K562 (cell line): ENCODE data around the gene EPHA4. TPM values are rescaled to one million over a fixed set of nuclear protein-coding genes. Genes with fewer than 3 reads are reported as not detected.

Source experiments
- ATAC-seq: fragments of 200-7000 bp; cut with Tn5 transposase; 3 replicates; pipeline ENCODE4 v1.9.1; 2020; ENCODE audit warnings: moderate library complexity
- BruUV-seq: library from RNA; stranded (reverse); fragments of 400-500 nt; replicated peaks from 2 replicates; lab custom pipeline; 2021; lab: Mats Ljungman, UMichigan
- CTCF ChIA-PET: fragments of 300-600 bp; formaldehyde crosslinking; extraction: SDS; loops from one replicate; lab custom pipeline; 2021; ENCODE audit warnings: low intra/inter-chr PET ratio; lab: Yijun Ruan, JAX
- POLR2A ChIA-PET: fragments of 300-600, 350-650 bp; sonication (Branson Sonifier 250); formaldehyde crosslinking; extraction: SDS; loops from one replicate; lab custom pipeline; 2021; ENCODE audit warnings: antibody characterized with exemption, inconsistent platforms; lab: Yijun Ruan, JAX
- DNase-seq, 4 experiments: peaks; one replicate each; pipeline versions ENCODE4 v3.0.0 to v3.0.0-alpha.2; 2011 to 2018; ENCODE audit warnings: low spot score in 3 of 4, mixed read lengths in 3 of 4; ENCODE audit errors: extremely low read depth in 1 of 4
- FAIRE-seq: peaks from 2 replicates; lab custom pipeline; 2011; peaks lifted over from hg19 to GRCh38; lab: Jason Lieb, UNC
- H2AFZ ChIP-seq: 2 replicates; pipeline ENCODE4 v1.6.0; 2011; ENCODE audit warnings: low read depth, low read length, control low read depth, inconsistent platforms
- H3K27ac ChIP-seq: fragments of 200-600 bp; 3 replicates; pipeline ENCODE4 v1.8.0; 2011; ENCODE audit warnings: low read depth, mild to moderate bottlenecking, control low read depth, inconsistent platforms, low read length, moderate library complexity, mixed read lengths; ENCODE audit errors: extremely low read depth
- H3K27me3 ChIP-seq, 2 experiments: fragments of 300-600 bp in 1 of 2; 2 replicates in 1 of 2; 3 replicates in 1 of 2; pipeline versions ENCODE4 v1.6.0 to v1.8.0; 2011; ENCODE audit warnings: inconsistent platforms in 2 of 2, low read length in 2 of 2, mild to moderate bottlenecking in 1 of 2, mixed read lengths in 1 of 2, moderate library complexity in 1 of 2; ENCODE audit not compliant: control insufficient read depth in 2 of 2, insufficient read depth in 2 of 2
- H3K36me3 ChIP-seq: fragments of 300-600 bp; 3 replicates; pipeline ENCODE4 v1.8.0; 2011; ENCODE audit warnings: mild to moderate bottlenecking, low read length, inconsistent platforms; ENCODE audit not compliant: control insufficient read depth, insufficient read depth
- H3K4me1 ChIP-seq, 2 experiments: fragments of 200-600 bp in 1 of 2; replicated peaks in 1 of 2; 2 replicates in 1 of 2; 3 replicates in 1 of 2; pipeline versions ENCODE4 v1.5.1 to v1.8.0; 2011; ENCODE audit warnings: inconsistent platforms in 2 of 2, low read length in 2 of 2, mild to moderate bottlenecking in 1 of 2, mixed read lengths in 1 of 2, moderate library complexity in 1 of 2; ENCODE audit not compliant: control insufficient read depth in 2 of 2, insufficient read depth in 2 of 2
- H3K4me2 ChIP-seq: 2 replicates; pipeline ENCODE4 v1.6.1; 2011; ENCODE audit warnings: low read length, control low read depth, inconsistent platforms, mixed read lengths; ENCODE audit not compliant: insufficient read depth
- H3K4me3 ChIP-seq: fragments of 200-600 bp; sonication (generic), shearing (Covaris generic); 2 replicates; pipeline ENCODE4 v1.5.1; 2016; ENCODE audit warnings: control low read depth, inconsistent platforms
- H3K79me2 ChIP-seq: fragments of 200-600 bp; 3 replicates; pipeline ENCODE4 v1.8.0; 2011; ENCODE audit warnings: low read length, inconsistent platforms; ENCODE audit not compliant: control insufficient read depth, insufficient read depth
- H3K9ac ChIP-seq, 2 experiments: 2 replicates each; pipeline versions ENCODE4 v1.6.0 to v1.6.1; 2011; ENCODE audit warnings: low read depth in 2 of 2, low read length in 2 of 2, control low read depth in 1 of 2, inconsistent platforms in 1 of 2, mild to moderate bottlenecking in 1 of 2, mixed read lengths in 1 of 2; ENCODE audit not compliant: insufficient read depth in 1 of 2
- H3K9me1 ChIP-seq: one replicate; pipeline ENCODE4 v1.6.0; 2011; ENCODE audit warnings: inconsistent platforms, mild to moderate bottlenecking, low read length, moderate library complexity; ENCODE audit not compliant: control insufficient read depth, insufficient read depth
- H3K9me3 ChIP-seq: replicated peaks from 2 replicates; pipeline ENCODE4 v1.5.1; 2011; ENCODE audit warnings: low read depth, low read length, inconsistent platforms; ENCODE audit not compliant: control insufficient read depth, insufficient read depth
- H4K20me1 ChIP-seq: replicated peaks from 2 replicates; pipeline ENCODE4 v1.6.1; 2011; ENCODE audit warnings: low read length, inconsistent platforms, mixed read lengths; ENCODE audit not compliant: control insufficient read depth, insufficient read depth
- CBX8 ChIP-seq: fragments of 200-600 bp; sonication (generic); IDR thresholded peaks from 2 replicates; pipeline ENCODE4 v1.6.1; 2012; ENCODE audit warnings: borderline replicate concordance, mixed run types, low read depth, mild to moderate bottlenecking, moderate library complexity, mixed read lengths, low read length, control low read depth, inconsistent platforms; ENCODE audit not compliant: poor library complexity, severe bottlenecking; ENCODE audit errors: extremely low read depth
- HDGF ChIP-seq: fragments of 450-650 bp; IDR thresholded peaks from 2 replicates; pipeline ENCODE4 v1.6.1; 2016
- HMGN3 ChIP-seq: IDR thresholded peaks from 2 replicates; pipeline ENCODE4 v1.6.1; 2011; ENCODE audit warnings: borderline replicate concordance, low read depth, mild to moderate bottlenecking, mixed read lengths, low read length; ENCODE audit not compliant: insufficient read length; ENCODE audit errors: extremely low read depth
- HNRNPH1 ChIP-seq: fragments of 200-400 bp; formaldehyde crosslinking; optimal IDR thresholded peaks from 2 replicates; pipeline ENCODE3; 2017; ENCODE audit warnings: low read depth, mild to moderate bottlenecking, low read length, moderate library complexity
- NONO ChIP-seq, 2 experiments: fragments of 200-400 bp in 1 of 2; fragments of 450-650 bp in 1 of 2; formaldehyde crosslinking in 1 of 2; IDR thresholded peaks; 2 replicates each; pipeline ENCODE4 v1.6.1; 2017; ENCODE audit warnings: low read depth in 2 of 2, mild to moderate bottlenecking in 2 of 2, moderate library complexity in 2 of 2, low read length in 1 of 2
- SMAD4 ChIP-seq: fragments of 250-450 bp; sonication (Bioruptor Pico); conservative IDR thresholded peaks from 2 replicates; pipeline ENCODE4 v1.8.0; 2021; ENCODE audit warnings: inconsistent platforms, mild to moderate bottlenecking, moderate library complexity
- ZNF324 ChIP-seq: fragments of 250-450 bp; sonication (Bioruptor Pico); IDR thresholded peaks from 2 replicates; pipeline ENCODE4 v1.4.0; 2020; ENCODE audit warnings: mild to moderate bottlenecking
- WGBS: fragments of 100-300 bp; shearing (Covaris generic); methylation state at CpG from one replicate; pipeline ENCODE4 v1.1.6; 2016; ENCODE audit warnings: low coverage, mixed read lengths; ENCODE audit not compliant: insufficient coverage; ENCODE audit errors: missing lambda C conversion rate; 5-methylcytosine and 5-hydroxymethylcytosine counted together
- in situ Hi-C: fragments of 300-500 bp; cut with MboI; formaldehyde crosslinking; loops from 4 replicates; pipeline ENCODE4 v1.15.0; 2018; ENCODE audit warnings: inconsistent platforms, mixed read lengths
- intact Hi-C: fragments of 100-400 bp; cut with micrococcal nuclease; formaldehyde crosslinking; loops from 2 replicates; pipeline ENCODE4 v1.14.2; 2022
- polyA plus RNA-seq, 8 experiments: library from polyadenylated mRNA; depleted of rRNA in 4 of 8; stranded (reverse) in 5 of 8; unstranded in 3 of 8; fragments of >200 nt; fragmentation: Nextera tagmentation in 2 of 8; fragmentation: Illumina TruSeq in 1 of 8; extraction: Ambion mirVana in 2 of 8; extraction: Trizol in 1 of 8; gene quantifications; 2 replicates each; pipeline versions ENCODE4 v1.2.1 to v1.2.3, GENCODE V29; 2011 to 2014; ENCODE audit warnings: inconsistent platforms in 1 of 8, missing spikeins in 1 of 8
- total RNA-seq, 7 experiments: library from RNA; depleted of rRNA in 6 of 7; stranded (reverse); fragments of >200 nt in 6 of 7; fragmentation: Illumina TruSeq in 2 of 7; extraction: Trizol in 2 of 7; gene quantifications; 2 replicates each; pipeline versions ENCODE4 v1.2.1 to v1.2.3, GENCODE V29; 2011 to 2021; ENCODE audit warnings: low replicate concordance in 1 of 7
- TF ChIP-seq, protein P1 (sequence below): fragments of 150-350 bp; conservative IDR thresholded peaks from 2 replicates; pipeline ENCODE4 v1.6.1; 2014; ENCODE audit warnings: low read length

Gene EPHA4
- total and polyA plus RNA-seq, 9 of the 15 experiments (the other 6 are each of a cell fraction or from before 2014, with no cell fraction given): 0.07 to 0.09 (median 0.07) TPM; not detected in 6

DNA sequence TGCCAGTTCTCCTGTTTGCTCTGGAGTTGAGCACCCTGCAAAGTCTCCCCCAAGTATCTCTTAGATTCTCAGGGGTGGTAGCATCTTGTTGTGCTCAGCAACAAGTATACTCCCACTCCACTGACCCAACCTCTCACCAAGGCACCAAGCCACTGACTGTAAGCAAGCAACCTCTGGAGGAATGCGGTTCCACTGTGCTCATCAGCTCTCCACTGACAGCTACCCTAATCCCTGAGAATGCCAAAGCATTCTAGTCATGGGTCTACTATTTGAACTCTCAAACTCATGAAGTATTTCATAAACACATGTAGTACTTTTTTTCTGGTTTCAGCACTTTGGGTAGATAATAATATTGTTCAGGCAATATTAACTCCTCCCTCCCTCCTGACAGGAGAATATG, 170.0 kb downstream of the EPHA4 start:
- TF ChIP-seq CBX8 (no peak), SMAD4 (no peak), HMGN3 (no peak), HNRNPH1 (no peak), HDGF (no peak), NONO (IDR thresholded peaks at IDR 0.05; ENCODE audit: low read depth in 2 of 2, low read length in 1 of 2) (no peak), ZNF324 (CRISPR knock-in tag) (no peak)
- TF ChIP-seq, protein P1, sequence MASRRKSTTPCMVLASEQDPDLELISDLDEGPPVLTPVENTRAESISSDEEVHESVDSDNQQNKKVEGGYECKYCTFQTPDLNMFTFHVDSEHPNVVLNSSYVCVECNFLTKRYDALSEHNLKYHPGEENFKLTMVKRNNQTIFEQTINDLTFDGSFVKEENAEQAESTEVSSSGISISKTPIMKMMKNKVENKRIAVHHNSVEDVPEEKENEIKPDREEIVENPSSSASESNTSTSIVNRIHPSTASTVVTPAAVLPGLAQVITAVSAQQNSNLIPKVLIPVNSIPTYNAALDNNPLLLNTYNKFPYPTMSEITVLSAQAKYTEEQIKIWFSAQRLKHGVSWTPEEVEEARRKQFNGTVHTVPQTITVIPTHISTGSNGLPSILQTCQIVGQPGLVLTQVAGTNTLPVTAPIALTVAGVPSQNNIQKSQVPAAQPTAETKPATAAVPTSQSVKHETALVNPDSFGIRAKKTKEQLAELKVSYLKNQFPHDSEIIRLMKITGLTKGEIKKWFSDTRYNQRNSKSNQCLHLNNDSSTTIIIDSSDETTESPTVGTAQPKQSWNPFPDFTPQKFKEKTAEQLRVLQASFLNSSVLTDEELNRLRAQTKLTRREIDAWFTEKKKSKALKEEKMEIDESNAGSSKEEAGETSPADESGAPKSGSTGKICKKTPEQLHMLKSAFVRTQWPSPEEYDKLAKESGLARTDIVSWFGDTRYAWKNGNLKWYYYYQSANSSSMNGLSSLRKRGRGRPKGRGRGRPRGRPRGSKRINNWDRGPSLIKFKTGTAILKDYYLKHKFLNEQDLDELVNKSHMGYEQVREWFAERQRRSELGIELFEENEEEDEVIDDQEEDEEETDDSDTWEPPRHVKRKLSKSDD: no peak
- whole genome bisulfite sequencing: no CpG with 5 or more reads among the region's 1 CpG
- H2AFZ ChIP-seq: no peak overlapping the region
- H4K20me1 ChIP-seq: no peaks in the 10 kb centered on the region
- H3K27me3 ChIP-seq: no peaks in the 10 kb centered on the region
- intact Hi-C loops (no loop called here), in situ Hi-C loops (no loop called here)
- no peaks in the 10 kb centered on the region for H3K79me2 ChIP-seq
- no peak overlapping the region for H3K27ac ChIP-seq
- ChIA-PET POLR2A (no interaction called here), CTCF (no interaction called here)
- DNase-seq (no peak), FAIRE-seq (no peak), ATAC-seq (no peak)
- H3K4me3 ChIP-seq: no peak overlapping the region
- no peaks in the 10 kb centered on the region for H3K36me3 ChIP-seq
- no peaks in the 10 kb centered on the region for H3K4me1 ChIP-seq
- no peak overlapping the region for H3K9ac ChIP-seq
- H3K9me3 ChIP-seq: no peaks in the 10 kb centered on the region
- H3K4me2 ChIP-seq: no peak overlapping the region
- no peaks in the 10 kb centered on the region for H3K9me1 ChIP-seq
- no TSS peak for BruUV-seq
